Upper lobe of left lung (tissue), 6 donors: ENCODE data around the gene EFNA2. TPM values are rescaled to one million over a fixed set of nuclear protein-coding genes. Genes with fewer than 3 reads are reported as not detected.

ENCODE experiments used
- ATAC-seq, 2 donors: fragments of 200-7000 bp; cut with Tn5 transposase; one replicate each; pipeline ENCODE4 v1.9.1; 2022; ENCODE audit warnings: mild to moderate bottlenecking in 2 of 2, moderate library complexity in 2 of 2; ENCODE audit not compliant: low FRiP score in 2 of 2
- DNase-seq, 2 donors: peaks; one replicate each; pipeline ENCODE4 v3.0.0-alpha.2; 2019 to 2020
- H3K27ac ChIP-seq, 4 donors: fragments of 200-600 bp; sonication (generic); one replicate each; pipeline ENCODE4 v1.5.1; 2016 to 2019
- H3K27me3 ChIP-seq, 4 donors: fragments of 200-600 bp; sonication (generic); one replicate each; pipeline ENCODE4 v1.5.1; 2017 to 2019
- H3K36me3 ChIP-seq, 4 donors: fragments of 200-600 bp; sonication (generic); one replicate each; pipeline ENCODE4 v1.5.1; 2016 to 2019
- H3K4me1 ChIP-seq, 4 donors: fragments of 200-600 bp; sonication (generic); one replicate each; pipeline ENCODE4 v1.5.1; 2018 to 2019
- H3K4me3 ChIP-seq, 4 donors: fragments of 200-600 bp; sonication (generic); one replicate each; pipeline ENCODE4 v1.5.1; 2017 to 2019; ENCODE audit warnings: mild to moderate bottlenecking in 2 of 4, moderate library complexity in 1 of 4
- H3K9me3 ChIP-seq, 4 donors: fragments of 200-600 bp; sonication (generic); one replicate each; pipeline ENCODE4 v1.5.1; 2018 to 2019
- EP300 ChIP-seq, 4 donors: sonication (generic); formaldehyde crosslinking; IDR thresholded peaks; one replicate each; pipeline ENCODE4 v1.5.1; 2017; ENCODE audit warnings: antibody characterized with exemption in 4 of 4, control low read depth in 2 of 4
- POLR2A ChIP-seq, 4 donors: fragments of 450-650 bp; IDR thresholded peaks; one replicate each; pipeline ENCODE4 v1.5.1; 2016 to 2017; ENCODE audit warnings: antibody characterized with exemption in 4 of 4, mild to moderate bottlenecking in 2 of 4
- POLR2AphosphoS5 ChIP-seq, 2 donors: sonication (generic); formaldehyde crosslinking; IDR thresholded peaks; one replicate each; pipeline ENCODE4 v1.5.1; 2017; ENCODE audit warnings: antibody characterized with exemption in 2 of 2
- WGBS, 2 donors: methylation state at CpG; one replicate each; pipeline ENCODE4 v1.1.5; 2017 to 2018; 5-methylcytosine and 5-hydroxymethylcytosine counted together
- total RNA-seq, 6 donors: library from RNA; depleted of rRNA in 4 of 6; stranded (reverse); fragments of >200 nt in 4 of 6; gene quantifications; one replicate each; pipeline versions ENCODE4 v1.1.0 to v1.2.1, GENCODE V29; 2016 to 2021
- TF ChIP-seq, protein P1 (sequence below), 6 experiments: fragments of 450-650 bp in 4 of 6; fragments of 200-600 bp in 2 of 6; sonication (generic) in 2 of 6; IDR thresholded peaks; one replicate each; pipeline ENCODE4 v1.5.1; 2016 to 2019; ENCODE audit warnings: antibody characterized with exemption in 6 of 6
- donor health status: DM: no; HTN: no; CAD: no; lungs with moderate emphysema.
- donor health status: DM: no; HTN: yes; CAD: no; lungs with severe emphysema.

EFNA2 gene
- total RNA-seq, 6 donors from 2014 or later = not detected

DNA sequence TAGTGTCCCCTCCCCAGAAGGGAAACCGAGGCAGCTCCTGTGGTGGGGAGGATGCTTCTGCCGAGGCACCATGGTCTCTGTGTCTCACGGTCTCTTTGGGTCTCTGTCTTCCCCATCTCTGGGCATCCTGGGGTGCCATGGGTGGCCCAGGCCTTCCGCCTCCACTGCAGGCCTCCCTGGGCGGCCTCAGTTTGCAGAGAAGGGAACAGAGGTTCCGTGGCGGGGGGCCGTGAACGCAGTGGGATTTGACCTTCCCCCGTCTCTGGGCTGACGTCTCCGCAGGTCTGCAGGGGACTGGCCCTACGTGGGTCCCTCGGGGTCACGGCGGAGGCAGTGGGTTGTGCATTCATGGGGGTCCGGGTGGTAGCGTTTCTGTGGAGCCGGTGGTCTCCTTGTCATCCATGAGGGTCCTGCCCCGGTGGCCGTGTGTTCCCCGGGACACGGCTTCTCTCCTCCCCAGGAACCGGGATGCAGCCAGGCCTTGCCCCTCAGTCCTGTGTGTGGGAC is 4.6 kb downstream of the EFNA2 start:
- Histone ChIP-seq H3K9me3 (no peaks in the 10 kb centered on the region), H3K27ac (no peak overlapping the region), H3K4me3 (no peak overlapping the region), H3K36me3 (no peaks in the 10 kb centered on the region), H3K4me1 (peaks cover 7 to 31% (median 18%) of the 10 kb centered on the region in 4 donors), H3K27me3 (peaks cover 0 to 48% (median 21%) of the 10 kb centered on the region in 4 donors)
- ATAC-seq = no peak
- TF ChIP-seq, protein P1, sequence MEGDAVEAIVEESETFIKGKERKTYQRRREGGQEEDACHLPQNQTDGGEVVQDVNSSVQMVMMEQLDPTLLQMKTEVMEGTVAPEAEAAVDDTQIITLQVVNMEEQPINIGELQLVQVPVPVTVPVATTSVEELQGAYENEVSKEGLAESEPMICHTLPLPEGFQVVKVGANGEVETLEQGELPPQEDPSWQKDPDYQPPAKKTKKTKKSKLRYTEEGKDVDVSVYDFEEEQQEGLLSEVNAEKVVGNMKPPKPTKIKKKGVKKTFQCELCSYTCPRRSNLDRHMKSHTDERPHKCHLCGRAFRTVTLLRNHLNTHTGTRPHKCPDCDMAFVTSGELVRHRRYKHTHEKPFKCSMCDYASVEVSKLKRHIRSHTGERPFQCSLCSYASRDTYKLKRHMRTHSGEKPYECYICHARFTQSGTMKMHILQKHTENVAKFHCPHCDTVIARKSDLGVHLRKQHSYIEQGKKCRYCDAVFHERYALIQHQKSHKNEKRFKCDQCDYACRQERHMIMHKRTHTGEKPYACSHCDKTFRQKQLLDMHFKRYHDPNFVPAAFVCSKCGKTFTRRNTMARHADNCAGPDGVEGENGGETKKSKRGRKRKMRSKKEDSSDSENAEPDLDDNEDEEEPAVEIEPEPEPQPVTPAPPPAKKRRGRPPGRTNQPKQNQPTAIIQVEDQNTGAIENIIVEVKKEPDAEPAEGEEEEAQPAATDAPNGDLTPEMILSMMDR (IDR thresholded peaks at IDR 0.05) = no peak
- TF ChIP-seq EP300 (IDR thresholded peaks at IDR 0.05) = no peak
- no peak for TF ChIP-seq POLR2AphosphoS5 (IDR thresholded peaks at IDR 0.05)
- TF ChIP-seq POLR2A (IDR thresholded peaks at IDR 0.05) = no peak
- WGBS, 2 donors = 86% methylated on average over 9 to 24 of the region's 24 CpGs
- DNase-seq = peak in 1 of 2 donors; percentile 53

DNA sequence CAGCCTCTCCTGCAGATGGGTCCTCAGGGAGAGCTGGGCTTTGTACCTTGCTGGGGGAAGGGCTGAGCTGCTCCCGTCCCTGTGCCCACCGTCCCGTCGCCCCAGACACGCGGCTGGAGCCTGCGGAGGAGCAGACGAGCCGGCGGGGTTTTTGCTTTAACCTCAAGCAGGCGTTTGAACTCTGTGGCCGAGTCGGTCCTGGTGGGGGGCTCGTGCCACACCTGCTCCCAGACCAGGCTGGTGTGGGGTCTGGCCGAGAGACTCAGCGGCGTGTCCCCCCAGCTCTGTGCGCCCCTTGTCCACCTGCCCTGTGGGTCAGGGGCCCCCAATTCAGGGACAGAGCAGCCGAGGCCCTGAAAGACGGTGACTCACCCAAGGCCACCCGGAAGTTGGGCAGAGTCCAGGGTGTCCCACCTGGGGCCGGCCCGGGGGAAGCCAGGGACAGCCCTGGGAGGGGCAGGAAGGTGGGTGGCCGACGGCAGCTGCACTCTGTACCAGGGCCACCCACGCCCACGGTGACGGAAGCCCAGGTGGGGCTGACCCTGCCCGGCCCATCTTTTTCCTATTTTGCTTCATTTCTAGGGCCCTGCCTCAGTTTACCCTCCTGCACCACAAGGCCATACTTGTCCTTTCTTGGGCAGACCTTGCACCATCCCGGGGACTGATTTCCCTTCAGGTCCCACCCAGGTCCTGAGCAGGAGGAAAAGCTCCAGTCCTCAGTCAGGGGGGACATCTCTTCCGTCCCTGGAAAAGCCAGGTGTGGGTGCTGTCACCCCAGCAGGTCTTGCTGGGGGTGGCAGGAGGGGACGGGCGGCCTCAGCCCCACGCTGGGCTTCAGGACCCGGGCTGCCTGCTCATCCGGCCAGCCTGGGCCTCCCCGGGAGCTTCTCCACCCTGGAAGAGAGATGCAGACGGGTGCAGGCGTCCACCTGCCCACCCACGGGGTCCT is 5.3 kb downstream of the EFNA2 start:
- no peaks in the 10 kb centered on the region for H3K9me3 ChIP-seq
- TF ChIP-seq POLR2A (IDR thresholded peaks at IDR 0.05) = no peak
- TF ChIP-seq, protein P1 (IDR thresholded peaks at IDR 0.05) = no peak
- no peak for TF ChIP-seq POLR2AphosphoS5 (IDR thresholded peaks at IDR 0.05)
- TF ChIP-seq EP300 (IDR thresholded peaks at IDR 0.05) = no peak
- H3K36me3 ChIP-seq = no peaks in the 10 kb centered on the region
- peaks cover 12 to 33% (median 23%) of the 10 kb centered on the region in 4 donors for H3K4me1 ChIP-seq
- H3K27me3 ChIP-seq = peaks cover 0 to 50% (median 22%) of the 10 kb centered on the region in 4 donors
- DNase-seq = peak in 1 of 2 donors; percentile 73
- no peak overlapping the region for H3K4me3 ChIP-seq
- no peak overlapping the region for H3K27ac ChIP-seq
- 77 to 84% methylated on average over 20 to 39 of the region's 40 CpGs for WGBS, 2 donors
- no peak for ATAC-seq

DNA sequence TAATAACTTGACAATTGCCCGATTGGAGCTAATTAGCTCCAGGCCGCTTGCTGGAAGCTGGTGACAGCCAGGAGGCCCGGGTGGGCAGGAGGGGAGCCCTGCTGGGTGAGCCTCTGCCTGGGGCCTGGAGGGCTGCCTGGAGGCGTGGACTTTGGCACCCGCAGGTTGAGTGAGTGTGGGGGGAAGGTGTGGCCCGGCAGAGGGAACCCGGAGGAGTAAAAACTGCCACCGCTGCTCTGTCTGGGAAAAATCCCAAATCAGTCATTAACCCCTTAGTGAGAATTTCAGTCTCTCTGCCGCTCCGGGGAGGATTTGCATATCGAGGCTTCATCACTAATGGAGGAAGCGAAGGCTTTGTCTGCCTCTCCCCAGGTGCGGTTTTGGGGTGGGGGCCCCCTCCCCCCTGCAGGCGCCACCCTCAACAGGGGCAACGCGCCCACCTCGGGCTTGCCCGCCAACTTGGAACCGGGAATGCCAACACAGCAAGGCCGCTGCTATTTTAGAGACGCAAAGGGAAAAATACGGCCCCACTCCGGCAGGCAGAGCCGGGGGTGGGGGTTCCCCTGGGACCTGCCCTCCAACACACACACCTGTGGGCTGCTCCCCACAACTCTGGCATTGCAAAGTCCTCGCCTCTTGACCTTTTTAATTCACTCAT is 6.2 kb downstream of the EFNA2 start:
- no peak for ATAC-seq
- DNase-seq = peak in 1 of 2 donors; percentile 70
- no peak for TF ChIP-seq POLR2AphosphoS5 (IDR thresholded peaks at IDR 0.05)
- TF ChIP-seq POLR2A (IDR thresholded peaks at IDR 0.05) = no peak
- no peak for TF ChIP-seq EP300 (IDR thresholded peaks at IDR 0.05)
- TF ChIP-seq, protein P1 (IDR thresholded peaks at IDR 0.05) = no peak
- Histone ChIP-seq H3K4me1 (peaks cover 12 to 24% (median 17%) of the 10 kb centered on the region in 4 donors), H3K9me3 (no peaks in the 10 kb centered on the region), H3K27ac (no peak overlapping the region), H3K36me3 (no peaks in the 10 kb centered on the region), H3K4me3 (no peak overlapping the region), H3K27me3 (peaks cover 0 to 42% (median 19%) of the 10 kb centered on the region in 4 donors)
- 51 to 76% methylated on average over 18 to 25 of the region's 25 CpGs for WGBS, 2 donors

DNA sequence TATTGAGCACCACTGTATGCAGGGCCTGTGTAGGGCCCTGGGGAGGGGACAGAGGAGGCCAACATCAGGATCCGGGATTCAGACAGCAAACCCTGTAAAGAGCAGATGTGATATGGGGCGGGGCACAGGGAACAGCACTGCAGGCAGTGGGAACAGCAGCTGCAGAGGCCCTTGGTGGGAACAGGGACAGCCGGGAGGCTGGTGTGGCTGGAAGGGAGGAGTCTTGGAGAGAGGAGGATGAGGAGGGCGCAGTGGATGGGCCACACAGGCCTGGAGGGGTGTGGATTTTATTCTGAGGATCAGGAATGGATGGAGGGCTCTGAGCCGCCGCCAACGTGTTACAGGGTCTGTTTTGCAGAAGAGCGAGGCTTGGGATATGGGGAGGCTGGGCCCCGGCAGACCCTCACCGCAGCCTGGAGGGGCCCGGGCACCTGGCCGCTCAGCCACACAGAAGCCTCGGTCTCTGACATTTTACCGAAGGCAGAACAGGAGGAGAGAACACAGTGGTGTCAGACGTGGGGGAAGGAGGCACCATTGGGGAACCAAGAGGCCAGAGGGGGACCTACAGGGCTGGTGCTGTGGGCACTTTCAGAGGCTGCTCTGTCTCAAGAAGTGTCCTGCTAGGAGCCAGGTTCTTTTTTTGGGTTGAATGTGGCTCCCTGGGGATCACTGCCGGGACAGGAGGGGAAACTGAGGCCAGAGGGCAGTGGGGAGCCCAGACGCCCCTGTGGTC is 6.9 kb downstream of the EFNA2 start:
- H3K4me3 ChIP-seq = no peak overlapping the region
- H3K27me3 ChIP-seq = peaks cover 0 to 35% (median 16%) of the 10 kb centered on the region in 4 donors
- H3K4me1 ChIP-seq = peaks cover 8 to 17% (median 12%) of the 10 kb centered on the region in 4 donors
- no peaks in the 10 kb centered on the region for H3K36me3 ChIP-seq
- TF ChIP-seq EP300 (IDR thresholded peaks at IDR 0.05) (no peak), POLR2AphosphoS5 (IDR thresholded peaks at IDR 0.05) (no peak), POLR2A (IDR thresholded peaks at IDR 0.05) (no peak)
- TF ChIP-seq, protein P1 (IDR thresholded peaks at IDR 0.05) = no peak
- no peak overlapping the region for H3K27ac ChIP-seq
- ATAC-seq = no peak
- DNase-seq = no peak
- no peaks in the 10 kb centered on the region for H3K9me3 ChIP-seq
- 78 to 85% methylated on average over 11 to 17 of the region's 17 CpGs for whole genome bisulfite sequencing, 2 donors
